Hematopoietic multipotent progenitor cell treated with erythropoietin and hydrocortisone succinate and interleukin-3 and kit ligand, for 8 days (in vitro differentiated cells): ENCODE data around the gene SSNA1.

Source experiments
- DNase-seq: peaks from one replicate; pipeline ENCODE4 v3.0.0-alpha.2; 2015

SSNA1 gene

DNA sequence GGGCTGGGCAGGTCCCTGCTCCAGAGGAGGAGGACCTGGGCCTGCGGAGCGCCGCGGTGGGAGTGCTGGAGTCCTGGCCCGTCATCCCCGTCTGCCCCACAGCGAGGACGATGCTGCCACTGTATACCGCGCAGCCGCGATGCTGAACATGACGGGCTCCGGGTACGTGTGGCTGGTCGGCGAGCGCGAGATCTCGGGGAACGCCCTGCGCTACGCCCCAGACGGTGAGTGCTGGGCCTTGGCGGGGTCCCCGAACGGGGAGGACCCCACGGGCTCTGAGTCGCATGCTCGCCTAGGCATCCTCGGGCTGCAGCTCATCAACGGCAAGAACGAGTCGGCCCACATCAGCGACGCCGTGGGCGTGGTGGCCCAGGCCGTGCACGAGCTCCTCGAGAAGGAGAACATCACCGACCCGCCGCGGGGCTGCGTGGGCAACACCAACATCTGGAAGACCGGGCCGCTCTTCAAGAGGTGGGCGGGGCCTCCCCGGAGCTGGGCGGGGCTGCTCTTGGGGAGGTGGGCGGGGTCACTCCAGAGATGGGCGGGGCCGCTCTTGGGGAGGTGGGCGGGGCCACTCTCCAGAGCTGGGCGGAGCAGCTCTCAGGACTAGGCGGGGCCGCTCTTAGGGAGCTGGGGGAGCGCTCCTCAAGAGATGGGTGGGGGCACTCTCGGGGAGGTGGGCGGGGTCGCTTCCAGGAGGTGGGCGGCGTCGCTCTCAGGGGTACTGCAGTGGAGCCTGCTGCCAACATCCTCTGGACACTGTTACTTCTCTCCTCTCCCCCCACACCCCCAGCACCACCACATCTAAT is 31.7 kb upstream of the SSNA1 start:
- DNase-seq, result peak; percentile 71

DNA sequence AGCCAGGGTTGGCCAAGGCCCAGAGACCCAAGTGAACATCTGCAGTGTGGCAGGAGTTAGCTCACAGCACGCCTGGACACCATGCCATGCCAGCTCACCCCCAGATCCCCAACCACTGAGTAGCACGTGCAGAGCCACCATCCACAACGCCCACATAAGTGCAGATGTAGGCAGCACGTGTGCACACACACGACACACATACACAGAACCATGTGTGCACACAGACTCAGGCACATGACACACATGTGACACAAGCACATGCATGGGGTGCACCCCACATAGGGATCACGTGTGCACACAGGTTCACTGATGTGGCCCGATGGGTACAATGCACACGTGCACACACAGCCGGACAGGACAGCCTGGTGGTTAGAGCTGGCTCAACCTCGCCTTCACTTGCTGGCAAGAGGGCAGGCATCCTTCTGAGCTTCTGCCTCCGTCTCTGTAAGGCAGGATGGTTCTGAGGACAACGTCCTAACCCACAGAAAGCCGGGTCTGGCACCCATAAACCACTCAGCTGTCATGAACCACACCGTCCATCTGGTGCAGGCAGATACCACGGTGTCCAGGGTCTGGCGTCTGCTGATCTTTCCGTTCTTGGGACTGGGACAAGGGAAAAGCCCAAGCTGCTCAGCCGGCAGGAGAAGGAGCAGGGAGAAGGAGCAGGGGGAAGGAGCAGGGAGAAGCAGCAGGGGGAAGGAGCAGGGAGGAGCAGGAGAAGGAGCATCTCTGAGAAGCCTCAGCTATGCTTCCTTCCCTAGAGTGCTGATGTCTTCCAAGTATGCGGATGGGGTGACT is 30.7 kb upstream of the SSNA1 start:
- DNase-seq, result no peak

DNA sequence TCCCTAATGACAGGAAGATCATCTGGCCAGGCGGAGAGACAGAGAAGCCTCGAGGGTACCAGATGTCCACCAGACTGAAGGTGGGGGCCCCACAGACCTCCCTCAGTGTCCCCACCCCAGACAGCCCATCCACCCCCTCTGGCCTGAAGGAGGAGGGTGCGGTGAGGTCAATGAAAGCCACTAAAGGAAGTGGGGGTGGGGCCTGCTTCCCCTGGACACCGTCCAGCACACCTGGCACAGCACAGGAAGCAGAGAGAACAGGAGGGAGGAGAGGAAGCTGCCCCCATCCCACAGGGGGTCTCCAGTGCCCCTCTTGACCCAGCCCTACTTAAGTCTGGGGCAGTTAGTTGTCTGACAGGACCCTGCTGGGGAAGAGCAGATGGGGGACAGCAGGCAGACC is 29.9 kb upstream of the SSNA1 start:
- no peak for DNase-seq

DNA sequence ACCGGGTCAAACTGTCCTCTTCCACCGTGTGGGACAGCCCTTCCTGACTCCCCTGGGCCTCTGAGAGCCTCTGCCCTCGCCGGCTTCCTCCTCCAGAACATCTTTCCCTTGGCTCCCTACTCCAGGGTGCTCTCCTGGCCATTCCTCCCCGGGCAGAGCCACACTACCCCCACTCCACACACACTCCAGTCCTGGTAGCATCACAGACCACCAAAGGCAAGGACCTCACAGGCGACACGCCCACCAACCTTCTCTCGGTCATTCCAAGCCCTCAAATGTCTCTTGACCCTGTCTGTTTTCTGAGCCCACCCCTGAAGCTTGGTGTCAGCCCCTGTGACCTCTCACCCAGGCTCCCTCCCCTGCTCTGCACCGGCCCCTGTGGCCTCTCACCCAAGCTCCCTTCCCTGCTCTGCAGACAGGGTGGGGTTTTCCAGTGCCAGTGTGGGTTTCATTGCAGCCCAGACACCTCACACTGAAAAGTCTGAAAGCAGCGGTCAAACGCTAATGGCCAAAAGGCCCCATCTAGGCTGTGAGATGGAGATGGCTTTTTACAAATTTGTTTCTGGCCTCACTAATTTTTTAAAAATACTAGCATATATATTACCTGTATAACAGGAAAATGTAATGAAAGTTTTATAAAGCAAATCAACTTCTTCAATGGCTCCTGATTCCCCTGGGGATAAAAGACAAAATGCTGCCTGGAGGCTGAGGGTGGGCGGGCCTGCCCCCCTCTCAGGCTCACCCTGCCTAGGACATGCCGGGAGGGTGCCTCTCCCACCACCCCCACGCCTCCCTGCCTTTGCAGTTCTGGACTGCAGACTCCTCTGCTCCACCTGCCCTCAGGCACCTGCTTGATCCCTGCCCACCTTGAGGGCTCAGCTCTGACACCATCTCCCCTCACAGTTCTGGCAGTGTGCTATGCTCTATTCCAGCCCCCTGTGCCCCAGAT is 29.1 kb upstream of the SSNA1 start:
- no peak for DNase-seq

DNA sequence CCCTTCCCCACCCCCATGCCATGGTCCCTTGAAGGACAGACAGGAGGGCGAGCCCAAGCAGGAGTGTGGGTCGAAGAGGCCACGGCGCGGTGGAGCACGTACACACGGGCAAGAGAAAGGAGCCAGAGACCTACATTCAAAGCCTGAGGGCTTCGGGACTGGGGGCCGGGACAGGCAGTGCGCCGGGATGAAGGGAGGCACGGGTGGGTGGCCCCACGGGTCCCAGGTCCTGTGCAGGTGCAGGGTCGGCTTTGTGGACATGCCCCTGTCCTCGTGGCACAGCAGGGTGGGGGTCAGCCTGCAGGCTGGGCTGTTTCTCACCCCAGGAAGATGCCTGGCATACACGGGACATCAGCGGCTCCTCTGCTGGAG is 28.4 kb upstream of the SSNA1 start:
- no peak for DNase-seq

DNA sequence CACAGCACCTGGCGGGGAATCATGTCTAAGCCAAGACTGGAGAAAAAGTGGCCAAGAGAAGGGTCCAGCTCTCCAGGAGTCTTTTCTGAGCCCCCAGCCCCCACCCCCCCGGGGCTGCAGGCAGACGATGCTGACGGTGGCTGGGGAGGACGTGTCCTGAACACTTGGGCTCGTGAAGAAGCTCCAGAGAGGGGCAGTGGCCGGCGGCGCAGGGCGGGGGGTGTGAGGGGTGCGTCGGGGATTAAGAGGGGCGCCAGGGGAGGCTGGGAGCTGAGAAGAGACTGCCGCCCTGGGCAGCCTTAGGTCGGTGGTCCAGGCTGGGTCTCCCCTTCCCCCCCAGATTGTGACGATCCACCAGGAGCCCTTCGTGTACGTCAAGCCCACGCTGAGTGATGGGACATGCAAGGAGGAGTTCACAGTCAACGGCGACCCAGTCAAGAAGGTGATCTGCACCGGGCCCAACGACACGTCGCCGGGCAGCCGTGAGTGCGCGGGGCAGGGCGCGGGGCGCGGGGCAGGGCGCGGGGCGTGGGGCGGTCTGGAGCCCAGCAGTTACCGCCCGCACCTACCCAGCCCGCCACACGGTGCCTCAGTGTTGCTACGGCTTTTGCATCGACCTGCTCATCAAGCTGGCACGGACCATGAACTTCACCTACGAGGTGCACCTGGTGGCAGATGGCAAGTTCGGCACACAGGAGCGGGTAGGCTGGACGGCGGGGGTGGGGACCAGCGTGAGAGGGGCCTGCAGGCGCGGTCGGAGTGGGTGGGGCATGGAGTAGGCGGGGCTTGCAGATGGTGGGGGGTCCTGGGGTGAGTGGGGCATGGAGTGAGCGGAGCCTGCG is 27.5 kb upstream of the SSNA1 start:
- no peak for DNase-seq

DNA sequence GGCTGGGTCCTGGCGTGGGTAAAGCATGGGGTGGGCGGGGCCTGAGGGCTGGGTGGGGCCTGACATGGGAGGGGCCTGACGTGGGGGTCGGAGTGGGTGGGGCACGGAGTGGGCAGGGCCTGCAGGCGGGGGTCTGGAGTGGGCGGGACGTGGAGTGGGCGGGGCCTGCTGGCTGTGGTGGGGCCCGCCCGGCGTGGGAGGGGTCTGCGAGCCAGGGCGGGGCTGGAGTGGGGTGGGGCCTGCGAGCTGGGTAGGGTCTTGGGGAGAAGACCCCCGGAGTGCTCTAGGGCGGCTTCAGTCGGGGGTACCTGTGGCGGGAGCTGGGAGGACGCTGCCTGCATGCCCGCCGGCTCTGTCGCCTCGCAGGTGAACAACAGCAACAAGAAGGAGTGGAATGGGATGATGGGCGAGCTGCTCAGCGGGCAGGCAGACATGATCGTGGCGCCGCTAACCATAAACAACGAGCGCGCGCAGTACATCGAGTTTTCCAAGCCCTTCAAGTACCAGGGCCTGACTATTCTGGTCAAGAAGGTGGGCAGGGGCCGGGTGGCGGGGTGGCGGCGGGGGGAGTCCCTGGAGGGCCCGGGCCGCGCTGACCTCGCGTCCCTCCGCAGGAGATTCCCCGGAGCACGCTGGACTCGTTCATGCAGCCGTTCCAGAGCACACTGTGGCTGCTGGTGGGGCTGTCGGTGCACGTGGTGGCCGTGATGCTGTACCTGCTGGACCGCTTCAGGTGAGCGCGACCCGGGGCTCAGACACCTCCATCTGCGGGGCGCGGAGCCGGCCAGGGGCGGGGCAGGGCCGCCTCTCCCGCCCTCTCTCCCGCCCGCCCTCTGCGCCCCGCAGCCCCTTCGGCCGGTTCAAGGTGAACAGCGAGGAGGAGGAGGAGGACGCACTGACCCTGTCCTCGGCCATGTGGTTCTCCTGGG is 26.7 kb upstream of the SSNA1 start:
- no peak for DNase-seq

DNA sequence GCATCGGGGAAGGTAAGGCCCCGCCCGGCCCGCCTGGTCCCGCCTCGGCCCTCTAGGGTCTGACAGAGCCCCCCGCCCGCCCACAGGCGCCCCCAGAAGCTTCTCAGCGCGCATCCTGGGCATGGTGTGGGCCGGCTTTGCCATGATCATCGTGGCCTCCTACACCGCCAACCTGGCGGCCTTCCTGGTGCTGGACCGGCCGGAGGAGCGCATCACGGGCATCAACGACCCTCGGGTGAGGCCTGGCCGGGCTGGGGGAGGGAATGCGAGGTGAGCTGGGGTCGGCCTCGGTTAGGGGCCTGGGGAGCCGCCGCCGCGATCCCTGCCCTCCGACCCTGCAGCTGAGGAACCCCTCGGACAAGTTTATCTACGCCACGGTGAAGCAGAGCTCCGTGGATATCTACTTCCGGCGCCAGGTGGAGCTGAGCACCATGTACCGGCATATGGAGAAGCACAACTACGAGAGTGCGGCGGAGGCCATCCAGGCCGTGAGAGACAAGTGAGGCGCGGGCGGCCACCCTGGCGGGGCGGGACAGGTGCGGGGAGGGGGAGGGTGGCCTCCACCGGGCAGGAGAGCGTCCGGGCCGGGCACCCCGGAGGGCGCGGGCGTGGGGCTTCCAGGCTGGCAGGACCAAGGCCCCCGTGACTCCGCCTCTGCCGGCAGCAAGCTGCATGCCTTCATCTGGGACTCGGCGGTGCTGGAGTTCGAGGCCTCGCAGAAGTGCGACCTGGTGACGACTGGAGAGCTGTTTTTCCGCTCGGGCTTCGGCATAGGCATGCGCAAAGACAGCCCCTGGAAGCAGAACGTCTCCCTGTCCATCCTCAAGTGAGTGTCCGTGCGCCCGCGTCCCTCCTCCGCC is 25.7 kb upstream of the SSNA1 start:
- DNase-seq, result peak; percentile 30

DNA sequence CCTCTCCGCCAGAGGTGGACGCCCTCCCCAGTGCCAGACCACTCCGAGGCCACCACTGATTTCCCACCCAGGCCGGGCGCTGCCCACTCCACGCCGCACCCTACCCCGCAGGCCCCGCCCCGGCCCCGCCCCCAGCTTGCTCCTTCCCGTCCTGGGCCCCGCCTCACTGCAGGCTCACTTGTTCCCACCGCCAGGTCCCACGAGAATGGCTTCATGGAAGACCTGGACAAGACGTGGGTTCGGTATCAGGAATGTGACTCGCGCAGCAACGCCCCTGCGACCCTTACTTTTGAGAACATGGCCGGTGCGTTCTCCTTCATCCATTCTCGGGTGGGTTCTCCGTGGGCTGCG is 25.1 kb upstream of the SSNA1 start:
- no peak for DNase-seq

DNA sequence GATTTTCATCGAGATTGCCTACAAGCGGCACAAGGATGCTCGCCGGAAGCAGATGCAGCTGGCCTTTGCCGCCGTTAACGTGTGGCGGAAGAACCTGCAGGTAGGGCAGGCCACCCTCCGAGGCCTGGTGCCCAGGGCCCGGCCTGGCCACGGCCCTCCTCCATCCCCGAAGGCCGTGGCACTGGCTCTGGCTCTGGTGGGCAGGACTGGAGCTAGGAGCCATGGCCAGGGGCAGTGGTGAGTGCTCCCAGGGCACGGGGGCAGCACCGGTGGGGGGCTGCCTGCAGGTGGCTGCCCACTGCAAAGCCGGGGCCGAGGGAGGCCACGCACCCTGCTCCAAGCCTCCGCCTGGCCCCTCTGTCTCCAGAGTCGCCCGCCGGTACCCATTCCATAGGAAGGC is 24.7 kb upstream of the SSNA1 start:
- DNase-seq, result no peak

DNA sequence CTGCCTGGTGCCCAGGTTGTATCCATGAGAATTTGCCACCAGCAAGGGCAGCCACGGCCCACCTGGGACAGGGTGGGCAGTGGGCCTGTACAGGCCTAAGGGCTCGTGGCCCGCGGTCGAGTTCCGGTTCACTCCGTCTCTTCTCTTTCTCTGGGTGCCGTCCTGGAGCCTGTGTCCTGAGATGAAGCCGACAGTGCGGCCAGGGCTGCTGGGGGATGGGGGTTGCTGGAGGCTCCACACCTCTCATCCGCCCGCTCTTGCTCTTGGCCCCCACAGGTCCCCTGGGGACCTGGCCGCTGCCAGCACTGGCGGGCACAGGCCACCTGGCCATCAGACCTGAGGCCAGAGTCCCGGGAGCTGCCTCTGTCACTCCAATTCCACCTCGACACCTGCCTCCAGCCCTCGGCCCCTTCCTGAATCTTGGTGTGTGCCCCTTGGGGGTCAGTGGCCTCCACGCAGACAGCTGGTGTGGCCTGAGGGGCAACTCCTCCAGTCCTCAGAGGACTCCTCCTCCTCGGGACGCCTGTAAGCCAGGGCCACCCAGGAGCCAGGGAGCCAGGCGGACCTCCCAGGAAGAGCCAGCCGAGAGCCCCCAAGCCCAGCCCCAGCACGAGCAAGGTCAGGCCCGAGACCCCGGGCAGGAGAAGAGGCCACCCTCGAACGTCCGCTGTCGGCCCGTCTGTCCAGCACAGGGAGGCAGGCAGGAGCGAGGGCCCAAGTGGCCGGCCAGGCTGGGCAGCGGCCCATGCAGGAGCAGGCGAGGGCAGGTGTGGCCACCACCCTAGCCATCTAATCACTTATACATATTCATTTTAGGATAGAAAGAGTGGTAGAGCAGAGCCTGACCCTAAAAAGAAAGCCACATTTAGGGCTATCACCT is 23.9 kb upstream of the SSNA1 start:
- DNase-seq, result no peak

DNA sequence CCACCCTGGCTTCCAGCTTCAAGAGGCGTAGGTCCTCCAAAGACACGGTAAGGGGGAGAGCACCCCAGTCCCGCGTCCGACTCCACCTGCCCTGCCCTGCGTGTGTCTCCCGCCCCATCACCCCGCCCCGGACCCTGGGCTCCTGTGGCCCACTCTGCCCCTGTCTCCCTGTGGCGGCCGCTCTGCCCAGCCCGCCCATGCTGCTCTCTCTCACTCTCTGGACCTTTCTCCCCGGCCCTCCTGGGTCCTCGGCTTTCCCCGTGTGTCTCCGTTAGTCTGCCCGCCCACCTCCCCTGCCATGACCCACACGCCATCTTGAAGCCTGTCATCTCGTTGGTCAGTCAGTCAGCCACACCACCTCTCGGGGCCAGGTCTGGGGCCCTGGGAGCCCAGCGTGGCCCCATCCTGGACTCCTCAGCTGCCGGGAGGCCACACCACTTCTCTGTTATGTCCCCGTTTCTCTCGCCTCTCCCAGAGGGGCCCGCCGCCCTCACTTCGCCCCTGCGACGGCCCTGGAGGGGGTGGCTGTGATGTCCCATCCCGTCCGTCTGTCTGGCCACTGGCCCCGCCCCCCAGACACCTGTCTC is 23.1 kb upstream of the SSNA1 start:
- no peak for DNase-seq

DNA sequence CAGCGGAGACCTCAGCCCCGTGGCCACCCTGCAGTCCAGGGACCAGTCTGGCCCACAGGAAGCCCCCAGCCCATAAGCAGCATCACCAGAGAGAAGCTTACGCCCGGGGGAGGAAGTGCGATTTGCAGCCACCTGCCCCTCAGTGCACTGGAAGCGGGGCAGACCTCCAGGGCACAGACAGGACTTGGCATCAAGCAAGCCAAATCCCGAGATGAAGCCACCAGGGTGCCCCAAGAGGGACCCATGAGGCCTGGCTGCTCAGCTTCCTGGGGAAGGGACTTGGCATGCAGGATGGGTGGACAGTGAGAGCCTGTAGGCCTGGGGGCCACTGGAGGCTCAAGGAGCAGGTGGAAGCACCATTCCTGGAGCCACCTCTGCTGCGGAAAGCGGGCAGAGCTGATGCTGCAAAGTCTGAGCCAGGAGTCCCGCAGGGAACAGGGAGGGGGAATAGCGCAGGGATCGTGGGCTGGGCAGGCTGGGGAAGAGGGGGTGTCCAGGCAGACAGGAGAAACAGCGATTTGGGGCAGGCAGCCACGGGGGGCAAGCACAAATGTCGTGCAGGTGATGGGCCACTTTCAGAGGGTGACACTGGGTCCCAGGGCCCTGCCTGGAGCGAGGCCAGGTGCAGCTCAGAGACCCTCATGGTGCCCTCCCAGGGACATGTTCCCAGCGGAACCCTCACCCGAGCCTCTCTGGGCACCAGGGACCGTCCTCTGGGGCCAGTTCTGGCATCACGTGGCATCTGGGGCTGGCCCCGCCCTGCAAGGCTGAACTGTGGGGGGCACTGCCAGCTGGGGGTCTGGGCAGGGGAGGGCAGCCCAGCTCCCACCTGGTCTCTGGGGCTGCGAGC is 21.9 kb upstream of the SSNA1 start:
- DNase-seq, result no peak

DNA sequence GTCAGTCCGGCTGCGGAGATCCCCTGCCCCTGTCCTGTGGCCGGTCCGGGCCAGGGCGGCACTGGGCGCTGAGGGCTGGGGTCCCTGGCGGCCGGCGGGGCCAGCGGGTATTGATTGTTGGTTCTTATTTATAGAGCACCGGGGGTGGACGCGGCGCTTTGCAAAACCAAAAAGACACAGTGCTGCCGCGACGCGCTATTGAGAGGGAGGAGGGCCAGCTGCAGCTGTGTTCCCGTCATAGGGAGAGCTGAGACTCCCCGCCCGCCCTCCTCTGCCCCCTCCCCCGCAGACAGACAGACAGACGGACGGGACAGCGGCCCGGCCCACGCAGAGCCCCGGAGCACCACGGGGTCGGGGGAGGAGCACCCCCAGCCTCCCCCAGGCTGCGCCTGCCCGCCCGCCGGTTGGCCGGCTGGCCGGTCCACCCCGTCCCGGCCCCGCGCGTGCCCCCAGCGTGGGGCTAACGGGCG is 21.2 kb upstream of the SSNA1 start:
- no peak for DNase-seq

DNA sequence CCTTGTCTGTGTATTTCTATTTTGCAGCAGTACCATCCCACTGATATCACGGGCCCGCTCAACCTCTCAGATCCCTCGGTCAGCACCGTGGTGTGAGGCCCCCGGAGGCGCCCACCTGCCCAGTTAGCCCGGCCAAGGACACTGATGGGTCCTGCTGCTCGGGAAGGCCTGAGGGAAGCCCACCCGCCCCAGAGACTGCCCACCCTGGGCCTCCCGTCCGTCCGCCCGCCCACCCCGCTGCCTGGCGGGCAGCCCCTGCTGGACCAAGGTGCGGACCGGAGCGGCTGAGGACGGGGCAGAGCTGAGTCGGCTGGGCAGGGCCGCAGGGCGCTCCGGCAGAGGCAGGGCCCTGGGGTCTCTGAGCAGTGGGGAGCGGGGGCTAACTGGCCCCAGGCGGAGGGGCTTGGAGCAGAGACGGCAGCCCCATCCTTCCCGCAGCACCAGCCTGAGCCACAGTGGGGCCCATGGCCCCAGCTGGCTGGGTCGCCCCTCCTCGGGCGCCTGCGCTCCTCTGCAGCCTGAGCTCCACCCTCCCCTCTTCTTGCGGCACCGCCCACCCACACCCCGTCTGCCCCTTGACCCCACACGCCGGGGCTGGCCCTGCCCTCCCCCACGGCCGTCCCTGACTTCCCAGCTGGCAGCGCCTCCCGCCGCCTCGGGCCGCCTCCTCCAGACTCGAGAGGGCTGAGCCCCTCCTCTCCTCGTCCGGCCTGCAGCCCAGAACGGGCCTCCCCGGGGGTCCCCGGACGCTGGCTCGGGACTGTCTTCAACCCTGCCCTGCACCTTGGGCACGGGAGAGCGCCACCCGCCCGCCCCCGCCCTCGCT is 20.5 kb upstream of the SSNA1 start:
- peak; percentile 36 for DNase-seq

DNA sequence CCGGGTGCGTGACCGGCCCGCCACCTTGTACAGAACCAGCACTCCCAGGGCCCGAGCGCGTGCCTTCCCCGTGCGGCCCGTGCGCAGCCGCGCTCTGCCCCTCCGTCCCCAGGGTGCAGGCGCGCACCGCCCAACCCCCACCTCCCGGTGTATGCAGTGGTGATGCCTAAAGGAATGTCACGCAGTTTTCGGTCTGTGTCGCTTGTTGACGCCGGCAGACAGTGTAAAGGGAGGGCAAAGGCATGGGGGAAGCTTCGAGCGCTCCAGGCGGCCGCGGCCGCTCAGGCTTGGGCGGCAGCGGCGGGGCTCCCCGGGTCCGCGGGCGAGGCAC is 19.9 kb upstream of the SSNA1 start:
- DNase-seq, result no peak
